ENCODE measurements around the gene SULT1C2.

- no peak for TF ChIP-seq CTCF (IDR thresholded peaks at IDR 0.05; ENCODE audit: insufficient read depth, low read length)
- no peak for TF ChIP-seq POLR2AphosphoS5 (IDR thresholded peaks at IDR 0.05; ENCODE audit: low read depth)
Measured at GRCh38 chr2:108351889-108352288, 63.2 kb downstream of the SULT1C2 start.

Data from HL-60 (cell line).